NCI-H1930 (cell line): ENCODE data around the gene ATRNL1.
"Not testable (repeated sequence)": the region's sequence is repeated elsewhere in the genome, so short reads cannot be mapped to it uniquely, and the experiment has no call there.

Source experiments
- DNase-seq, 2 experiments: peaks; one replicate each; lab custom pipeline; 2025; lab: John Stamatoyannopoulos, UW

ATRNL1 gene

GRCh38 chr10:115624448-115624847 lies 531.3 kb downstream of the ATRNL1 start:
- no peak for DNase-seq

GRCh38 chr10:115628616-115629015 lies 535.5 kb downstream of the ATRNL1 start:
- DNase-seq, result no peak

DNA sequence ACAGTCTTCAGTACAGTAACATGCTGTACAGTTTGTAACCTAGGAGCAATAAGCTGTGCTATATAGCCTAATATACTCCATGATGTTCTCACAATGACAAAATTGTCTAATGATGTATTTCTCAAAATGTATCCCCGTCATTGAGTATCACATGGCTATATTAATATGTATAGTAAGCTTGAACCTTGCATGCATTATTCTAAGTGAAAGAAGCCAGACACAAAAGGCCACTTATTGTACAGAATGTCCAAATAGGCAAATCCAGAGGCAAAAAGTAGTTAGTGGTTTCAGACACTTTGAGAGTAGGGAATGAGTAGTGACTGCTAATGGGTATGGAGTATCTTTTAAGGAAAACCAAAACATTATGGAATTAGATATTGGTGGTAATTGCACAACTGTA lies 545.1 kb downstream of the ATRNL1 start:
- DNase-seq, result no peak

DNA sequence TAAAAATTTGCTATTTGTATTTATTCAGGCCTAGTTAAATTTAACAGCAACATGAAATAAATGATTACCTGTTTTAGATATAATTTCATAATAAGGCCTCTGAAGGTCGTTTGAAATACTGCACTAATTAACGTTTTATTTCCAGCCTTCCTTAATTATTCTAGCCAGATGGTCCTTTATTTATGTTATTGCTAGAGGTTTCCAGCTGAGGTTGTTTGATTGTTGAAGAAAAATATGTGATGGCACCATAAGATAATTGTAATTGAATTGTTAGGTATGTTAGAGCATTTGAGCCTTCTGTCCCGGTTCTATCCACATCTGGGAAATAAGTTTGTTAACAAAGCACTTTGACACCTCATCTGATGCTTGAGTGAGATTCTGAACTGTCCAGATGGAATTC lies 556.1 kb downstream of the ATRNL1 start:
- no peak for DNase-seq

- DNase-seq, result no peak
Observed at GRCh38 chr10:115653473-115653872, 560.3 kb downstream of the ATRNL1 start.

GRCh38 chr10:115654961-115655360 lies 561.8 kb downstream of the ATRNL1 start:
- DNase-seq, result no peak

- DNase-seq, result no peak
Observed at GRCh38 chr10:115657161-115657860, 564.1 kb downstream of the ATRNL1 start.

DNA sequence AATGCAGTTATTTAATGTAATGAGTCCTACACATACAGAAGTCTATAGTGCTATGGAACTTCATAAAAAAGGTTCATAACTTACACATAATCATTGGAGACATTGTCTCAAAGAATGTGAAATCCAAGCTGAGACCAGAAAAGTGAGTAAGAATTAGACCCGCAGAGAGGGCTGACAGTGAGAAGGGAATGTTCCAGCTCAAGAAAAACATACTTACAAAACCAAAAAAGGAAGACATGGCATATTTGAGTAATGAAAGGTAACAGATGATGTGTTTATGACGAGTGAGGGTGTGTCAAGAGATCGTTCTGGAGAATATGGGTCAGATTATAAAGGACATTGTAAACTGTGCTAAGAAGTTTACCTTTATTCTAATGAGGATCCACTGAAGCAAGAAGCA lies 566.5 kb downstream of the ATRNL1 start:
- no peak for DNase-seq

GRCh38 chr10:115660391-115660790 lies 567.2 kb downstream of the ATRNL1 start:
- DNase-seq, result no peak

- no peak for DNase-seq
Observed at GRCh38 chr10:115662422-115662821, 569.3 kb downstream of the ATRNL1 start.

DNA sequence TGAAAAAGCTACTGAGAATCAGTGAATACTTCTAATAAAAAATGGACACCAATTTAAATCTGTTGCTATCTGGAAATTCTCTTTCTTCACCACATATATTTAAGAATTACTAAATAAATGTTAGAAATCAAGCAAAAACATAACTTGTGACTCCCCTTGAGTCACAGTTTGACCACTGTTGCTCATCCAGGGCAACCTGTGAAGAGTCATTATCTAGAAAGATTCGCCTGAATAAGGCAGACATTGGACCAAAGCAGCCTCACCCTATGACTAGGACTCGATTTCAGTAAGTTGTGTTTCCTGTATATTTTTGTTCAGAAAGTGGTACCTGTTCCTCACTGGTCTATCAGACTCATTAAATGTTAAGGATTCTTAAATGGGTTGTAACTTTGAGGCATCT lies 572.4 kb downstream of the ATRNL1 start:
- no peak for DNase-seq

- no peak for DNase-seq
Observed at GRCh38 chr10:115674496-115674895, 581.3 kb downstream of the ATRNL1 start.

GRCh38 chr10:115696747-115697146 lies 603.6 kb downstream of the ATRNL1 start:
- DNase-seq, result no peak

DNA sequence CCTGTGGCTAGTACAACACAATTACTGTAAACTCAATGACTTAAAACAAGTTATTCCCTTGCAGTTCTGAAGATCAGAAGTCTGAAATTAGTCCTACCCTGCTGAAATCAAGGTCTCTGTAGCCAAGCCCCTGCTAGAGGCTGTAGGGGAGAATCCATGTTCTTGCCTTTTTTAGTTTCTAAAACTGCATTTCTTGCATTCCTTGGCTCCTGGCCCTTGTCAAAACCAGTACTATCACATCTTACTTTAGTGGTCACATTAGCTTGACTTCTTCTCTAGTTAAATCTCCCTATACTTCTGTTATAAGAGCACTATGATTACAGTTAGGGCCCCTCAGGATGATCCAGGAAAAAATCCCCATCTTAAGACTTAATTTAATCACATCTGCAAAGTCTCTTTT lies 612.9 kb downstream of the ATRNL1 start:
- DNase-seq, result no peak

GRCh38 chr10:115706488-115707076 lies 613.4 kb downstream of the ATRNL1 start:
- DNase-seq, result no peak

- peak in 1 of 2 experiments; percentile 2 for DNase-seq
Observed at GRCh38 chr10:115710136-115710535, 617.0 kb downstream of the ATRNL1 start.

- no peak for DNase-seq
Observed at GRCh38 chr10:115711306-115711705, 618.1 kb downstream of the ATRNL1 start.

DNA sequence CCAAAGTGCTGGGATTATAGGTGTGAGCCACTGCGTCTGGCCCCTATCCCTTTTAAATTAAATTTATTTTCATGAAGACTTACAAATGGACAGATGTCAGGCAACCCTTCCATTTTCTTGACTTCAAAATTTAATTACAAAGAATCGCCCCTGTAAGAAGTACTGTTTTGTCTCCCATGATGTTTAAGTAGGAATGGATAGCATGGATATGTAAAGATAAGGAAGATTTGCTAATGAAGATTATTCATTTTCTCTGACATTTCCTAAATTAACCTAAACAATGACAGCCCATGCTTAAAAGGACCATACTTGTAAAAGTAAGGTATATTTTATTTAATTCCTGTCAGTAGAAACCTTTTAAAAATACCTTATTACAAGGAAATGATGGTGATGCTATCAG lies 627.0 kb downstream of the ATRNL1 start:
- no peak for DNase-seq

- no peak for DNase-seq
Observed at GRCh38 chr10:115727129-115727528, 634.0 kb downstream of the ATRNL1 start.

DNA sequence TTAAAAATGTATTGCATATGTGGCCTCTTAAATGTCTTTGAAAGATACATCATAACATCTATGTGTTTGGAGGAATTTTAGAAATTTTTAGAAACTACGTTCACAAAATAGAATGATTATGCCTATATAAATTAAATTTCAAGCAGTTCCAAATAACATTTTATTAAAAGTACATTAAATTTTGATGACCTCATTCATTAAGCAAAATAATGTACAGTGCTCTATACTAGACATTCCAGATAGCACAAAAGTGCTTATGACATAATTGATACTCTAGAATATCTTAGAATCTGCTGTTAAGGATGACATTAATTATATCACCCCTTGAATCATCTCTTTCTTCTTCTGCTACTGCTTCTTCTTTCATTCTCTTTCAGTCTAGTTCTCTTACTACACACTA lies 650.9 kb downstream of the ATRNL1 start:
- DNase-seq, result no peak

DNA sequence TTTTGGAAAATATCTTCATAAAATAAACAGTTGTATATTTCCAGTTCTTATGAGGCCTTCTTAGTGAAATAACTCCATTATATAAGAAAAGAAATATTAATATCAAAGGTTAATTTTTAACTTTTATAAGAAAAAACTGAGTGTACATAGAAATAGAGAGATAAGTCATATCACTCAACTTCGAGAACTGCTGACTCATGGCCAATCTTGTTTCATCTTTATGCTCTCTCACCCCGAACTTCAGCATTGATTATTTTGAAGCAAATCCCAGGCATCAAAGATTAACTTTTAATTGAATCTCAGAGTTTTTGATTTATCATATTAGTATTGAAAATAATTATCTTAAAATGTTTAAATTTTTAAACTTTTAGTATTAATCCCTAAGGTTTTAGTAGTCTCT lies 652.8 kb downstream of the ATRNL1 start:
- DNase-seq, result no peak

GRCh38 chr10:115747811-115748210 lies 654.6 kb downstream of the ATRNL1 start:
- DNase-seq, result no peak

GRCh38 chr10:115758488-115758887 lies 665.3 kb downstream of the ATRNL1 start:
- not testable (repeated sequence) for DNase-seq

DNA sequence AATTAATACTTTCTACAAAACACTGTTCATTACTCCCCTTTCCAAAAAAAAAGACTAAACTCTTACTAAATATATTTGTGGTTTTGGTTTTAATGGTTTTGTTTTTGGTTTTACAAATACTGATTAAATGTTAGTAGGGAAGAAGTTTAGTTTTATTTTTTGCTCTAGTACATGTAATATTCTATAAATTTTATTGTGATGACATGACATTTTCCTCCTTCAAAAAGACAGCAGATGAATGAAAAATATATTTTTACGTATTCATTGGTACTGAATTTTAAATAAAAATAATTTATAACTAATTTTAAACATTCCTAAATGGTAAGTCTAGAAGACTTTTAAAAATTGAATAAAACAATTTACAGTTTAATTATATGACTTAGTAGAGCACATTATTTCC lies 667.0 kb downstream of the ATRNL1 start:
- no peak for DNase-seq
